ENCODE results near the gene PPP1R13B.

PPP1R13B gene

GRCh38 chr14:103849151-103849886 is 1.9 kb upstream of the PPP1R13B start:
- Histone ChIP-seq H3K79me2 (ENCODE audit: low read length) (peaks cover 5% of the 10 kb centered on the region; the same call in 1 of the 2 replicates), H3K27me3 (ENCODE audit: low read depth, low read length) (peaks cover 16% of the 10 kb centered on the region), H3K27ac (ENCODE audit: low read length) (no peak overlapping the region), H4K20me1 (ENCODE audit: insufficient read depth, low read length) (no peaks in the 10 kb centered on the region), H3K4me1 (ENCODE audit: low read length) (peaks cover 11% of the 10 kb centered on the region), H2AFZ (ENCODE audit: low read depth, low read length) (no peak overlapping the region), H3K9ac (ENCODE audit: low read length) (no peak overlapping the region), H3K4me3 (ENCODE audit: low read length) (no peak overlapping the region), H3K36me3 (replicated peaks; ENCODE audit: low read depth, low read length) (no peaks in the 10 kb centered on the region), H3K9me3 (ENCODE audit: insufficient read depth, low read length) (no peaks in the 10 kb centered on the region), H3K4me2 (ENCODE audit: low read length) (no peak overlapping the region)
- TF ChIP-seq EZH2phosphoT487 (IDR thresholded peaks at IDR 0.05; ENCODE audit: low read depth): no peak
- TF ChIP-seq CTCF (IDR thresholded peaks at IDR 0.05; ENCODE audit: low read depth, low read length): no peak

DNA sequence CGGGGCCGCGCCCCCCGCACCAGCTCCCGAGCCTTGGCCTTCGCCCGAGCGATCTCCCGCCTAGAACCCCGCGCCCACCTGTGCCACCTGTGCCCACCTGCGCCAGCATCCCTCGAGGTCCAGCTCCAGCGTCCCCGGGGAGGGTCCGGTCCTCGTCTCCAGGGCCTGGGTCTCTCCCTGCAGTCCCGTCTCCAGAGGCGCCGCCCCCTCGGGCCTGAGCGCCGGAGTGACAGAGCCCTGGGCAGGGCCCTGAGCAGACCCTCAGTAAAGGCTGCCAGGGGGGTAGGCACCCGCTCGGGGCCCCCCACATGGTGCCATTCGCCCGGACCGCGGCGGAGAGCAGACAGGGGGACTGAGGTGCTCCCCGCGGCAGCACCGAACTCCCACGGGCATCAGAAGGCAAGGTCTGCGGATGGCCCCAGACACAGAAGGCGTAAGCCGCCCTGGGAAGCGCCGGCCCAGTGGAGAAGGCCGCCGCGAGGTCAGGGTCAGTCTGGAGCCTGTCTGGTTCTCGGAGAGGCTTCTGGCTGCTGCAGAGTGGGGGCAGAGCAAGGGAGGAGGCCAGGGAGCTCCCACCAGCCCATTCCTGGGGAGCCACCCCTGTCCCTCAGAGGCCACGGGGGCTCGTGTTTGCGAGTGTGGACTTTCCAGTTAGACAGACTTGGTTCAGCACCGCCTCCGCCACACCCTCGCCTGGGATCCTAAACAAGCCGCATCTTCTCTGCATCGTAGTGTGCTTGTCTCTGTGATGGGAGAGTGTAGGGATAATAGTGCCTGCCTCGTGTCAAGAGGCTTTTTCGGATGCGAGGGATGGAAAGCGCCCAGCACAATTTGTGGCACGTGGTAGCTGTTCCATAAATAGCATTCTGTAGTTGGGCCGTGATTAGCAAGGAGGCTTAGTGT is 1.1 kb upstream of the PPP1R13B start:
- Histone ChIP-seq H3K9me3 (ENCODE audit: insufficient read depth, low read length) (no peaks in the 10 kb centered on the region), H3K27ac (ENCODE audit: low read length) (no peak overlapping the region), H3K27me3 (ENCODE audit: low read depth, low read length) (peaks cover 16% of the 10 kb centered on the region), H3K9ac (ENCODE audit: low read length) (peak overlapping the region; percentile 71), H3K79me2 (ENCODE audit: low read length) (peaks cover 5% of the 10 kb centered on the region; the same call in 1 of the 2 replicates), H2AFZ (ENCODE audit: low read depth, low read length) (peak overlapping the region; percentile 75; the same call in 1 of the 2 replicates), H4K20me1 (ENCODE audit: insufficient read depth, low read length) (no peaks in the 10 kb centered on the region), H3K36me3 (replicated peaks; ENCODE audit: low read depth, low read length) (no peaks in the 10 kb centered on the region), H3K4me2 (ENCODE audit: low read length) (peak overlapping the region; percentile 92), H3K4me3 (ENCODE audit: low read length) (peak overlapping the region; percentile 99), H3K4me1 (ENCODE audit: low read length) (peaks cover 11% of the 10 kb centered on the region)
- TF ChIP-seq CTCF (IDR thresholded peaks at IDR 0.05; ENCODE audit: low read depth, low read length) (no peak), EZH2phosphoT487 (IDR thresholded peaks at IDR 0.05; ENCODE audit: low read depth) (no peak)

DNA sequence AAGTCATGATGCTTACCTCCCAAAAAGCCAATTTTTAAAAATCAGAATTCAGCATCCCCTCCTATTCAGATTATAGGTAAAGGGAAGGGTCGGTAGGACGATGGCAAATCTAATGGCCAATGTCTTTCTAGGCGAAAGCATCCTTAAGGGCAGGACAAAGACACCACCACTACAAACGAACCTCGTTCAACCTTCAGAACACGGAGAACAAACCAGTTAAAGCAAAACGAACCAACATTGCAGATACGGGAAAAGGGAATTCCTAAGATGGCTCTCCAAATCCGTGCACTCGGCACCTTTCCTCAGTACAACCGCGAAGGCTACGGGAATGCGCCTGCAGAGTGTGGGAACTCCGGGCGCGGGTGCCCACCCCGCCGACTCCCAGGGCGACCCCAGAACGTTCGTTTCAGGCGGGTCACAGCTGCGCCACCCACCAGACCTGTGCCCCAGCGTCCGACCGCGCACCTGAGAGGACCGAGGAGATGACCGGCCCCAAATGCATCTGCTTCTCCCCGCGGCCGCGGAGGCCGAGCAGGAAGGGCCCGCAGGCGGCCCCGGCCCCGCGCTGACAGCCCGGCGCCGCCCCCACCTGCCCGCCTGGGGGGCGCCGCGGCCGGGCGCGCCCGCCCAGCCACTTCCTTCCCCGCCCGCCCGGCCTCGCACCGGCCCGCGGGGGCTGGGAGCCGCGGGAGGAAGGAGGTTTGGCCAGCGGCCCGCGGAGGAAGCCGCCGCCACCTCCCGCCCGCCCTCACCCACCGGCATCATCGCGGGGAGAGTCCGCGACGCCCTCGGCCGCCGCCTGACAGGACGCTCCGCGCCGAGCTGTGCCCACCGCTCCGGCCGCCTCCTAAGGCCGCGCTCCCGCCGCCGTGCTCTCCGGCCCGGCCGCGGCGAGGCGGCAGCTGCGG is 578 bp downstream of the PPP1R13B start:
- H2AFZ ChIP-seq (ENCODE audit: low read depth, low read length): no peak overlapping the region
- H3K27ac ChIP-seq (ENCODE audit: low read length): no peak overlapping the region
- H3K4me3 ChIP-seq (ENCODE audit: low read length): peak overlapping the region; percentile 99
- no peaks in the 10 kb centered on the region for H4K20me1 ChIP-seq (ENCODE audit: insufficient read depth, low read length)
- no peaks in the 10 kb centered on the region for H3K36me3 ChIP-seq (replicated peaks; ENCODE audit: low read depth, low read length)
- peak overlapping the region; percentile 100 for H3K4me2 ChIP-seq (ENCODE audit: low read length)
- H3K9ac ChIP-seq (ENCODE audit: low read length): peak overlapping the region; percentile 74
- peaks cover 5% of the 10 kb centered on the region; the same call in 1 of the 2 replicates for H3K79me2 ChIP-seq (ENCODE audit: low read length)
- peaks cover 11% of the 10 kb centered on the region for H3K4me1 ChIP-seq (ENCODE audit: low read length)
- TF ChIP-seq EZH2phosphoT487 (IDR thresholded peaks at IDR 0.05; ENCODE audit: low read depth) (no peak), CTCF (IDR thresholded peaks at IDR 0.05; ENCODE audit: low read depth, low read length) (no peak)
- H3K27me3 ChIP-seq (ENCODE audit: low read depth, low read length): peaks cover 16% of the 10 kb centered on the region
- H3K9me3 ChIP-seq (ENCODE audit: insufficient read depth, low read length): no peaks in the 10 kb centered on the region

Data from OCI-LY3 (cell line).